Liver (tissue), 9 donors: ENCODE measurements around the gene MCM9. TPM values are rescaled to one million over a fixed set of nuclear protein-coding genes. Genes with fewer than 3 reads are reported as not detected.

Experiments
- DNase-seq: peaks from one replicate; pipeline ENCODE4 v3.0.0-alpha.2; 2017; ENCODE audit warnings: low spot score
- H3K27ac ChIP-seq, 2 donors: one replicate each; pipeline ENCODE4 v1.7.0; 2013; ENCODE audit warnings: inconsistent platforms in 2 of 2, low read length in 2 of 2, control low read depth in 1 of 2, low read depth in 1 of 2, mild to moderate bottlenecking in 1 of 2
- H3K27me3 ChIP-seq, 4 donors: one replicate each; pipeline versions ENCODE4 v1.6.1 to v1.7.0; 2013; ENCODE audit warnings: low read length in 3 of 4, inconsistent platforms in 1 of 4, mild to moderate bottlenecking in 1 of 4, moderate library complexity in 1 of 4; ENCODE audit not compliant: control insufficient read depth in 4 of 4, insufficient read depth in 4 of 4
- H3K36me3 ChIP-seq, 4 donors: one replicate each; pipeline versions ENCODE4 v1.6.1 to v1.7.0; 2013; ENCODE audit warnings: low read length in 3 of 4, mild to moderate bottlenecking in 3 of 4, low read depth in 1 of 4, moderate library complexity in 1 of 4; ENCODE audit not compliant: control insufficient read depth in 4 of 4, insufficient read depth in 3 of 4
- H3K4me1 ChIP-seq, 4 donors: one replicate each; pipeline versions ENCODE4 v1.6.1 to v1.7.0; 2013; ENCODE audit warnings: low read length in 3 of 4, mild to moderate bottlenecking in 3 of 4, moderate library complexity in 1 of 4; ENCODE audit not compliant: control insufficient read depth in 4 of 4, insufficient read depth in 4 of 4
- H3K4me3 ChIP-seq, 3 donors: one replicate each; pipeline versions ENCODE4 v1.6.1 to v1.7.0; 2013; ENCODE audit warnings: low read length in 3 of 3, control low read depth in 1 of 3, low read depth in 1 of 3, mild to moderate bottlenecking in 1 of 3
- H3K9ac ChIP-seq, 2 donors: one replicate each; pipeline ENCODE4 v1.7.0; 2013; ENCODE audit warnings: low read length in 2 of 2, mild to moderate bottlenecking in 2 of 2, moderate library complexity in 2 of 2, control low read depth in 1 of 2, low read depth in 1 of 2
- H3K9me3 ChIP-seq, 4 donors: one replicate each; pipeline versions ENCODE4 v1.6.1 to v1.7.0; 2013; ENCODE audit warnings: low read length in 3 of 4; ENCODE audit not compliant: control insufficient read depth in 4 of 4
- EGR1 ChIP-seq, 2 donors: IDR thresholded peaks; 2 replicates each; pipeline ENCODE4 v1.6.1; 2016 to 2018; ENCODE audit warnings: antibody characterized with exemption in 2 of 2, low read depth in 2 of 2
- FOXA1 ChIP-seq: IDR thresholded peaks from 2 replicates; pipeline ENCODE4 v1.6.1; 2016; ENCODE audit warnings: antibody characterized with exemption
- FOXA2 ChIP-seq: IDR thresholded peaks from 2 replicates; pipeline ENCODE4 v1.6.1; 2016; ENCODE audit warnings: antibody characterized with exemption
- GABPA ChIP-seq, 2 donors: IDR thresholded peaks in 1 of 2; conservative IDR thresholded peaks in 1 of 2; 2 replicates each; pipeline ENCODE4 v1.6.1; 2016; ENCODE audit warnings: antibody characterized with exemption in 2 of 2, mild to moderate bottlenecking in 1 of 2, moderate library complexity in 1 of 2
- HNF4A ChIP-seq, 2 donors: conservative IDR thresholded peaks; 2 replicates each; pipeline ENCODE4 v1.6.1; 2016; ENCODE audit warnings: antibody characterized with exemption in 2 of 2, mild to moderate bottlenecking in 2 of 2
- HNF4G ChIP-seq: IDR thresholded peaks from 2 replicates; pipeline ENCODE4 v1.6.1; 2016; ENCODE audit warnings: antibody characterized with exemption
- JUND ChIP-seq, 2 donors: IDR thresholded peaks; 2 replicates each; pipeline ENCODE4 v1.6.1; 2016; ENCODE audit warnings: antibody characterized with exemption in 2 of 2
- NR2F2 ChIP-seq: IDR thresholded peaks from 2 replicates; pipeline ENCODE4 v1.6.1; 2016; ENCODE audit warnings: antibody characterized with exemption
- RAD21 ChIP-seq, 2 donors: IDR thresholded peaks; 2 replicates each; pipeline ENCODE4 v1.6.1; 2016; ENCODE audit warnings: antibody characterized with exemption in 2 of 2, mild to moderate bottlenecking in 2 of 2
- RXRA ChIP-seq, 2 donors: IDR thresholded peaks; 2 replicates each; pipeline ENCODE4 v1.6.1; 2017 to 2018; ENCODE audit warnings: antibody characterized with exemption in 2 of 2, mild to moderate bottlenecking in 1 of 2
- SP1 ChIP-seq: IDR thresholded peaks from 2 replicates; pipeline ENCODE4 v1.6.1; 2018; ENCODE audit warnings: antibody characterized with exemption, mild to moderate bottlenecking
- TAF1 ChIP-seq: conservative IDR thresholded peaks from 2 replicates; pipeline ENCODE4 v1.6.1; 2016; ENCODE audit warnings: antibody characterized with exemption, mild to moderate bottlenecking
- YY1 ChIP-seq: IDR thresholded peaks from 2 replicates; pipeline ENCODE4 v1.6.1; 2016; ENCODE audit warnings: antibody characterized with exemption, mild to moderate bottlenecking
- WGBS: extraction: QIAGEN DNeasy Blood & Tissue Kit; methylation state at CpG from one replicate; pipeline ENCODE4 v1.1.7; 2013; 5-methylcytosine and 5-hydroxymethylcytosine counted together
- polyA plus RNA-seq, 2 donors: library from polyadenylated mRNA; stranded (reverse) in 1 of 2; unstranded in 1 of 2; fragments of 200-250 nt in 1 of 2; fragments of >200 nt in 1 of 2; fragmentation: Nextera tagmentation in 1 of 2; extraction: Ambion mirVana in 1 of 2; gene quantifications; one replicate each; pipeline versions ENCODE4 v1.2.1 to v1.2.3, GENCODE V29; 2013 to 2015
- total RNA-seq, 2 donors: library from RNA; depleted of rRNA; stranded (reverse); fragments of >200 nt; gene quantifications; one replicate each; pipeline ENCODE4 v1.2.3, GENCODE V29; 2014
- TF ChIP-seq, protein P1 (sequence below): fragments of 150-350 bp; IDR thresholded peaks from 2 replicates; pipeline ENCODE4 v1.5.1; 2017; ENCODE audit warnings: improper control_type of control experiment, low read depth, low read length; ENCODE audit not compliant: missing input control
- TF ChIP-seq, protein P2 (sequence below): IDR thresholded peaks from 2 replicates; pipeline ENCODE4 v1.6.1; 2016; ENCODE audit warnings: antibody characterized with exemption
- TF ChIP-seq, protein P3 (sequence below): IDR thresholded peaks from 2 replicates; pipeline ENCODE4 v1.6.1; 2016; ENCODE audit warnings: antibody characterized with exemption
- TF ChIP-seq, protein P4 (sequence below): IDR thresholded peaks from 2 replicates; pipeline ENCODE4 v1.6.1; 2016; ENCODE audit warnings: antibody characterized with exemption
- TF ChIP-seq, protein P5 (sequence below): IDR thresholded peaks from 2 replicates; pipeline ENCODE4 v1.6.1; 2016; ENCODE audit warnings: antibody characterized with exemption, mild to moderate bottlenecking
- donor health status: healthy.
- donor health status: healthy.
- donor health status: healthy.
- donor health status: healthy.
- donor health status: healthy.

Gene MCM9
- total and polyA plus RNA-seq, 4 donors: 3.6 to 17.4 (median 8.7) TPM

GRCh38 chr6:118808793-118809638 is 125.9 kb downstream of the MCM9 start:
- peaks cover 0 to 2% (median 0%) of the 10 kb centered on the region in 4 donors for H3K36me3 ChIP-seq
- H3K4me1 ChIP-seq: no peaks in the 10 kb centered on the region
- H3K9ac ChIP-seq: no peak overlapping the region
- WGBS: 84% methylated on average over 5 of the region's 5 CpGs
- DNase-seq: no peak
- no peaks in the 10 kb centered on the region for H3K27me3 ChIP-seq
- no peaks in the 10 kb centered on the region for H3K9me3 ChIP-seq
- TF ChIP-seq, protein P1, sequence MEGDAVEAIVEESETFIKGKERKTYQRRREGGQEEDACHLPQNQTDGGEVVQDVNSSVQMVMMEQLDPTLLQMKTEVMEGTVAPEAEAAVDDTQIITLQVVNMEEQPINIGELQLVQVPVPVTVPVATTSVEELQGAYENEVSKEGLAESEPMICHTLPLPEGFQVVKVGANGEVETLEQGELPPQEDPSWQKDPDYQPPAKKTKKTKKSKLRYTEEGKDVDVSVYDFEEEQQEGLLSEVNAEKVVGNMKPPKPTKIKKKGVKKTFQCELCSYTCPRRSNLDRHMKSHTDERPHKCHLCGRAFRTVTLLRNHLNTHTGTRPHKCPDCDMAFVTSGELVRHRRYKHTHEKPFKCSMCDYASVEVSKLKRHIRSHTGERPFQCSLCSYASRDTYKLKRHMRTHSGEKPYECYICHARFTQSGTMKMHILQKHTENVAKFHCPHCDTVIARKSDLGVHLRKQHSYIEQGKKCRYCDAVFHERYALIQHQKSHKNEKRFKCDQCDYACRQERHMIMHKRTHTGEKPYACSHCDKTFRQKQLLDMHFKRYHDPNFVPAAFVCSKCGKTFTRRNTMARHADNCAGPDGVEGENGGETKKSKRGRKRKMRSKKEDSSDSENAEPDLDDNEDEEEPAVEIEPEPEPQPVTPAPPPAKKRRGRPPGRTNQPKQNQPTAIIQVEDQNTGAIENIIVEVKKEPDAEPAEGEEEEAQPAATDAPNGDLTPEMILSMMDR: no peak
- TF ChIP-seq, protein P2, sequence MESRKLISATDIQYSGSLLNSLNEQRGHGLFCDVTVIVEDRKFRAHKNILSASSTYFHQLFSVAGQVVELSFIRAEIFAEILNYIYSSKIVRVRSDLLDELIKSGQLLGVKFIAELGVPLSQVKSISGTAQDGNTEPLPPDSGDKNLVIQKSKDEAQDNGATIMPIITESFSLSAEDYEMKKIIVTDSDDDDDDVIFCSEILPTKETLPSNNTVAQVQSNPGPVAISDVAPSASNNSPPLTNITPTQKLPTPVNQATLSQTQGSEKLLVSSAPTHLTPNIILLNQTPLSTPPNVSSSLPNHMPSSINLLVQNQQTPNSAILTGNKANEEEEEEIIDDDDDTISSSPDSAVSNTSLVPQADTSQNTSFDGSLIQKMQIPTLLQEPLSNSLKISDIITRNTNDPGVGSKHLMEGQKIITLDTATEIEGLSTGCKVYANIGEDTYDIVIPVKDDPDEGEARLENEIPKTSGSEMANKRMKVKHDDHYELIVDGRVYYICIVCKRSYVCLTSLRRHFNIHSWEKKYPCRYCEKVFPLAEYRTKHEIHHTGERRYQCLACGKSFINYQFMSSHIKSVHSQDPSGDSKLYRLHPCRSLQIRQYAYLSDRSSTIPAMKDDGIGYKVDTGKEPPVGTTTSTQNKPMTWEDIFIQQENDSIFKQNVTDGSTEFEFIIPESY: no peak
- TF ChIP-seq SP1: no peak
- TF ChIP-seq NR2F2: no peak
- H3K4me3 ChIP-seq: no peak overlapping the region
- H3K27ac ChIP-seq: no peak overlapping the region

DNA sequence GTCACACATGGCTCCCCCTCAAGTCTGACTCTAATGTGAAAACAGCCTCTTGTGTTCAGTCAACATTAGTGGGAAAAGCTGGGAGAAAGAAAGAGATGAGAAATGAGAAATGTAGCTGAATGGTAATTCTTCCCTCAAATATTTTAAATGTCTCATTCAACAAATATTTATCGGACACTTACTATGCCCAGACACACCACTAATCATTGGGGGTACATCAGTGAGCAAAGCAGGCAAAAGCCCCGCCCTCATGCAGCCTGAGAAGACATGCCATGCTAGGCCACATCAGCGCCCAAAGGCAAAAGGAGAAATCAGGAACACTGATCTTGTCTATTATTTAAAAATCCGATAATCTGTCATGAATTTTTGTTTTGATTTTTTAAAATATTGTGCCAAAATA is 130.9 kb downstream of the MCM9 start:
- Histone ChIP-seq H3K9ac (no peak overlapping the region), H3K4me3 (no peak overlapping the region), H3K36me3 (no peaks in the 10 kb centered on the region), H3K27me3 (no peaks in the 10 kb centered on the region), H3K9me3 (no peaks in the 10 kb centered on the region), H3K4me1 (peaks cover 0 to 5% (median 1%) of the 10 kb centered on the region in 4 donors), H3K27ac (no peak overlapping the region)
- no peak for TF ChIP-seq NR2F2
- TF ChIP-seq RXRA (IDR thresholded peaks at IDR 0.05): no peak
- TF ChIP-seq TAF1: no peak
- no peak for TF ChIP-seq FOXA1
- TF ChIP-seq, protein P3, sequence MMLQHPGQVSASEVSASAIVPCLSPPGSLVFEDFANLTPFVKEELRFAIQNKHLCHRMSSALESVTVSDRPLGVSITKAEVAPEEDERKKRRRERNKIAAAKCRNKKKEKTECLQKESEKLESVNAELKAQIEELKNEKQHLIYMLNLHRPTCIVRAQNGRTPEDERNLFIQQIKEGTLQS: no peak
- TF ChIP-seq, protein P1: no peak
- TF ChIP-seq, protein P2: no peak
- no peak for TF ChIP-seq EGR1 (IDR thresholded peaks at IDR 0.05; ENCODE audit: low read depth in 2 of 2)
- TF ChIP-seq SP1: no peak
- TF ChIP-seq GABPA (IDR thresholded peaks at IDR 0.05 in 1 of 2, conservative IDR thresholded peaks at IDR 0.05 in 1 of 2): no peak
- no peak for TF ChIP-seq JUND (IDR thresholded peaks at IDR 0.05)
- TF ChIP-seq HNF4A (conservative IDR thresholded peaks at IDR 0.05): no peak
- TF ChIP-seq, protein P4, sequence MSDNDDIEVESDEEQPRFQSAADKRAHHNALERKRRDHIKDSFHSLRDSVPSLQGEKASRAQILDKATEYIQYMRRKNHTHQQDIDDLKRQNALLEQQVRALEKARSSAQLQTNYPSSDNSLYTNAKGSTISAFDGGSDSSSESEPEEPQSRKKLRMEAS: no peak
- TF ChIP-seq, protein P5, sequence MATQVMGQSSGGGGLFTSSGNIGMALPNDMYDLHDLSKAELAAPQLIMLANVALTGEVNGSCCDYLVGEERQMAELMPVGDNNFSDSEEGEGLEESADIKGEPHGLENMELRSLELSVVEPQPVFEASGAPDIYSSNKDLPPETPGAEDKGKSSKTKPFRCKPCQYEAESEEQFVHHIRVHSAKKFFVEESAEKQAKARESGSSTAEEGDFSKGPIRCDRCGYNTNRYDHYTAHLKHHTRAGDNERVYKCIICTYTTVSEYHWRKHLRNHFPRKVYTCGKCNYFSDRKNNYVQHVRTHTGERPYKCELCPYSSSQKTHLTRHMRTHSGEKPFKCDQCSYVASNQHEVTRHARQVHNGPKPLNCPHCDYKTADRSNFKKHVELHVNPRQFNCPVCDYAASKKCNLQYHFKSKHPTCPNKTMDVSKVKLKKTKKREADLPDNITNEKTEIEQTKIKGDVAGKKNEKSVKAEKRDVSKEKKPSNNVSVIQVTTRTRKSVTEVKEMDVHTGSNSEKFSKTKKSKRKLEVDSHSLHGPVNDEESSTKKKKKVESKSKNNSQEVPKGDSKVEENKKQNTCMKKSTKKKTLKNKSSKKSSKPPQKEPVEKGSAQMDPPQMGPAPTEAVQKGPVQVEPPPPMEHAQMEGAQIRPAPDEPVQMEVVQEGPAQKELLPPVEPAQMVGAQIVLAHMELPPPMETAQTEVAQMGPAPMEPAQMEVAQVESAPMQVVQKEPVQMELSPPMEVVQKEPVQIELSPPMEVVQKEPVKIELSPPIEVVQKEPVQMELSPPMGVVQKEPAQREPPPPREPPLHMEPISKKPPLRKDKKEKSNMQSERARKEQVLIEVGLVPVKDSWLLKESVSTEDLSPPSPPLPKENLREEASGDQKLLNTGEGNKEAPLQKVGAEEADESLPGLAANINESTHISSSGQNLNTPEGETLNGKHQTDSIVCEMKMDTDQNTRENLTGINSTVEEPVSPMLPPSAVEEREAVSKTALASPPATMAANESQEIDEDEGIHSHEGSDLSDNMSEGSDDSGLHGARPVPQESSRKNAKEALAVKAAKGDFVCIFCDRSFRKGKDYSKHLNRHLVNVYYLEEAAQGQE: no peak
- no peak for TF ChIP-seq YY1
- no peak for TF ChIP-seq FOXA2
- no peak for TF ChIP-seq RAD21 (IDR thresholded peaks at IDR 0.05)
- no peak for TF ChIP-seq HNF4G
- DNase-seq: no peak
- 97% methylated on average over 4 of the region's 4 CpGs for WGBS
